ENCODE data around the gene DDX10.

Gene DDX10

DNA sequence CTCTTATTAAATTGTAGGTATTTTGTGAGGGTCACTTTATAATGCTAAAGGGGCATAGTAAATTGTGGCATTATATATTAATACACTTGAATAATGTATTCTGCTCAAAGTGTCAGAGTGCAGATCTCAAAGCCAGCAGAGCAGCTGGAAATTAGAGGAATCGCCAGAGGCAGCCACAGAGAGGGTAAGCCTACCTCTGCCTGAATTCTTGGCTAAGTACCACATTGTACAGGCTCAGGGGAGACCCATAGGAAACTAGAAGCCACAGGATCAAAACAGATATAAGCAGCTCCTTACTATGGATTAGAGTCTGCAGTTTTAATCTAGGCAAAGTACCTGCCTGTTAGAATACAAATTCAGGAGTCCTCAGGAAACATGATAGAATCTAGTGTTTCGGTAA lies 249.3 kb downstream of the DDX10 start:
- no peak for DNase-seq

DNA sequence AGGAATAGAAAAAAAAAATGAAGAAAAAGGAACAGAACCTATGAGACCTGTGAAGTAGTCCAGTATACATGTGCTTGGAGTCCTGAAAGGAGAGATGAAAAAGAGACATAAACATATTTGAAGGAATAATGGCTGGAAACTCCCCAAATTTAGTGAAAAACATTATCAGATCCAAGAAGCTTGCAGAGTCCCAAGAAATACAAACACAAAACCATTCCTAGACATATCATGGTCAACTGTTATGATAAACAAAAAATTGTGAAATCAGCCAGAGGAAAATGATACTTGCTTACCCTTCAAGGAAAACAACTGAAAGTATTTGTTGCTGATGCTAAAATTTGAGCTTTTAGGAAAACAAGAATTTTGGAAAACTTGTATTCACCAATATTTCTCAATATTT lies 250.1 kb downstream of the DDX10 start:
- DNase-seq = no peak

DNA sequence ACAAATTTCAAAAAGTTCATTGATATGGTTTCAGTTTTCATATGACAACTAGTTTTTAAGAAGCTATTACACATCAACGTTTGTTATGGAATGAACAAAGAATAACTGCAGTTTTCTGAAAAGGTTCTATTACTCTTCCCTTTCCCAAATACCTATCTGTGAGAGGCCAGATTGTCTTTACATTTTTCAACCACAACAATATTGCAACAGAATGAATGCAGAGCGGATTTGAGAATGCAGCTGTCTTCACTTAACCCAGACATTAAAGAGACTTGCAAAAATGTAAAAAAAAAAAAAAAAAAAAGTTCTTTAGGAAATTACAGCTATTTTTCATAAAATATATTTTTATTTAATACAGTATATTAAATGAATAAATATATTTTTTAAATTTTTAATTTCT lies 250.8 kb downstream of the DDX10 start:
- DNase-seq = no peak

DNA sequence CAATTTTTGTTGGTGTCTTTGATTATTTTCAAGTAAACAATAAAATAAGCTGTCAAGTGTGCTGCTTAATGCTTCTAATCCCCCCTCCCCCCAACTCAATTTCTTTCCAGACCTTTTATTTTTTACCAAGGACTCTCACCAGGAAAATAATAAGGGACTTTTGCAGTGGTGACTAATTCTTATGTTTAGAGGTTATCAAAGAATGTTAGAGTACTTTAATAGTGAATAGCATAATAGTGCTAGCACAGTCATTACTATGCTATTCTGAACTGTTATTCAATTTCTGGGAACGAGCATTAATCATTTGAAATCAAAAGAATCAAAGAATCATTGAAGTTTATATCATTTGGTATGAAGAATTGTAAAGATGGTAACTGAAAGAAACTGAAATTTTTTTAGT lies 251.4 kb downstream of the DDX10 start:
- no peak for DNase-seq

DNA sequence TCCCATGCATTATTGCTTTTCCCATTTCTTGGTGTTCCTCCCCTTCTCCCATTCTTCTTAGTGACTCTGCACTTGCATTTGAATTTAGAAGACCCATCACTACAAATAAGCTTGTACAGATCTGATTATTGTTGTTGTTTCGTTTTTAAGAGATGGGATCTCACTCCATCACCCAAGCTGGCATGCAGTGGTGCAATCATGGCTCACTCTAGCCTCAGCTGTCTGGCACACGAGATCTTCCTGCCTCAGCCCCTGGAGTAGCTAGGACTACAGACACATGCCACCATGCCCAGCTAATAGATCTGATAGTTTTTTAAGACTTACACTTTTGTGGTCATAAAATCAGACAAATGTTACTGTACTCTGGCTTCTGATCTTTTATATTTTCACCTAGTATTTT lies 252.1 kb downstream of the DDX10 start:
- DNase-seq = no peak

DNA sequence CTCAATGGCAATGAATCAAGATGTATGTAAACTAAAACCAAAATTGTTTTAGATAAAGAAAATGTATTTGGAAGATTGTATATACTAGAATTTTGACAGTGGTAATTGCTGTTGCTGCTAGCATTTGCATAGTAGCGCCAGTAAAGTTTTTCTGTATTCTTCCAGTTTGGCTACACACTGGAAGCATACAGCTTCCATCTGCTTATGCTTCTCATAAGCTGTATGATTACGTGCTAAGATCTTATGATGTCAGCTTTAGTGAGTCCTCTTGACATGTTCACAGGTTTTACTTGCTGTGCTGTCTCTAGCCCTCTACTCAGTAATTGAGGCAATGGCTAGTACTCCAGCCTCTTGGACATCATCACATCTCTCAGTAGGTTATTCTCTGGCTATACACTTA lies 256.3 kb downstream of the DDX10 start:
- no peak for DNase-seq

DNA sequence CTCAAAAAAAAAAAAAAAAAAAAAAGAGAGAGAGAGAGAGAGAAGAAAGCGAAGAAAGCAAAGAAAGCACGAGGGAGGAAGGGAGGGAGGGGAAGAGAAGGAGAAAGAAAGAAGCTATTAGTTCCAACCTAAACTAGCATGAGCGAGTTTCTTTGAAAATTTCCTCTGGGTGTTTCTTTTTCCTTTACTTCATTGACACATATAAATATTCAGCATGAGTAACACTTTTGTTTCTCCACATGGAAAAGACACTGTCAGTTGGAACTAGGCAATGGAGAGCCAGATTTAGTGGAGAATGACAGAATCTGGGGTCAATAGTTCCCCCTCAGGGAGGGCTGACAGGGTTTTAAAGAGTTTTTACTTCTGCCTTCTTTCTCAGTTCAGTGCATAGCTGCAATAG lies 257.4 kb downstream of the DDX10 start:
- no peak for DNase-seq

DNA sequence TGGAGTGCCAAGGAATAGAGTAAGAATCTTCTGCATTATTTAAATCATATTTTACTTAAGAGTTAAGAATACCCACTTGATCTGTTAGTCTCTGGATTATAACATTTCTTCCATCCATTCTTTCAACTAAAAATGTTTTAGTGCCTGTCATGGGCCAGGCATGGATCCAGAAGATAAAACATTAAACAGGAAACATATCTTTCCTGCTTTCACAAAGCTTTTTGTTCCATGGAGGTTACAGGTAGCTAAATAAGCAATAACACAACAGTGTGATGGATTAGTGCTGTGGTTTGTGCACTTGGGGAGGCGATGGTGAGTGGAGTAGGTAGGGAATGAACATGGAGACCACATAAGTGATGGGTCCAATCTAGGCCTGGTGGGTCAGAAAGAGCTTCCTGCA lies 258.5 kb downstream of the DDX10 start:
- DNase-seq = no peak

DNA sequence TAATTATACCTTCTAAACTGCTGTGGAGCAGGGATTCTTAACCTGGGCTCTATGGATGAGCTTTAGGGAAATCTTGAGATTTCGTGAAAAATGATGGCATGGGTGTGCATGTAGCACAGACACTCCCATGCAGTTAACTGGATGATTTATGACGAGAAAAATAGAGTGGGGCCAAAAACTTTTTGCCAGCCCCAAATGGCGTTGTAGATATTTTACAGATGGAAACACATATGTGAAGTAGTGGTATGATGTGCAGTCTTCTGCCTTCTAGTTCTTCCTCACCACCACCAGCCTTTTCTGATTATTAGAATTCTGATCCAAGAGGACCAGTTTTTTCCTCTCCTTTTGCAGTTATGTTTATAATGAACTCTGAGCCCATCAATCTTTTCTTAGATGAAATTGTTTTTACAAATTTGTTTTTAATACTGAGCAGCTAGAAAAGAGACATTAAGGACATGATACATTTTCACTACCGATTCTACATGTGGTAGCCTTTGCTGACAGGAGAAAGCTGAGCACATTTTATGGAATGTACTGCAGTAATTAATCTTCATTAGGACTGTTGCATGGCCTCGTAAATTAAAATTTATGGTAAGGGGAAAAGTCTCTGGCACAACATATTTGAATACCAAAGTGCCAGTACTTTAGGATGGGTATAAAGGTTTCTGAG lies 261.4 kb downstream of the DDX10 start:
- no peak for DNase-seq

DNA sequence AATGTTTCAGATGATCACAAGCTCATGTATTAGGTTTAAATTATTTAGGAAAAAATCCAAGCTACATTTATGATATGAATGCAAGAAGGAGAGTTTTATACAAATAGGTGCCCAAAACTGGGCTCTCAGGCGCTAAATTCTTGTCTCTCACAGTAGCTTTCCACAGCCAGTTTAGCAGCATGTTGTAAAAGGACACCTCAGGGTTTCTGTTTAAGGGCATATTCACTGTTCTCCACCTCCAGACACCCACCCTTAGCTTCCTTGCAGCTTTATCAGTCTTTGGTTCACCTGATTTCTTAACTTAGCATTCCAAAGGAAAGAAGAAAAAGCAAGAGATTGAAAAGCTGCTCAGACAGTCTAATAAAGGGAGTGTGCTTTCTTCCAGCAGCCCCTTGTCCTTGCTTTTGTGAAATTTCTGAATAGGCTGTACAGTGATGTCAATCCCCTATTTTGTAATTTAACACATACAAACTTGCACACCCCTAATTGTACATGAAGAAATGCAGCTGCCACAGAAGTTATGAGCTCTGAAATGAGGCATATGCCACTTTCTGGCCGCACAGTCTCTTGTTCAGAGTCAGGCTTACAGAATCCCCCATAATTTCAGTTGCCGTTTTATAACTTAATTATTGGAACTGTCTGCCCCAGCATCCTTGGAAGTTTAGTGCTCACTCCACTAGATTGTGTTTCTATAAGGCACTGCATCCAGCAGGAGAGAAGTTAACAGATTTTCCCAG lies 262.1 kb downstream of the DDX10 start:
- DNase-seq = no peak

DNA sequence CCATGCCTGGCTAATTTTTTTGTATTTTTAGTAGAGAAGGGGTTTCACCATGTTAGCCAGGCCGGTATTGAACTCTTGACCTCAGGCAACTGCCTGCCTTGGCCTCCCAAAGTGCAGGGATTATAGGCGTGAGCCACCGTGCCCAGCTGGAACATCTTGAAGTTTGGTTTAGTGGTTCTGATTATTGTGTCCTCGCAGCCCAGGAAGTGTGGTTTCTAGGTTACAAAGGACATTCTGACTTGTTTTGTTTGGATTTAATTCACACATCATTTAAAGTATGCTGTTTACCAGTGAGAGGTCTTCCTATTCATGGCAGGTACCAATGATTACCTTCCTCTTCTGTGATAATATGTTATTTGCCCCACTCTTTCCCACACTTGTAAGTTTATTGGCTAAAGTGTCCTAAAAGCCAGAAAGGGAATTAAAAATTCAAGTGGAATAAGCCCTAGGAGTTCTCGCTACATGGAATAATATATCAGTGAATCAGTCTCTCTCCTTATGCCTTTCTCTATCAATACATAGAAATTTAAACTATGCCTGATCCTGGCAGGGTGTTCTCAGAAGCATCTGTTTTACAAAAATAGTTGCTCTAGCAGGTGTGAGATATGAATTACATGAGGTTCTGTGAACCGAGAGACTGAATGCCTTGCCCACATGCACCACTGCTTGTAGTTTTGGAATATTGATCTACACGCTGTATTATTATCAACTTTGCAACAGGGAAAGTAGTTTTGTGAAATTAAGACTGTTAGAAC lies 263.1 kb downstream of the DDX10 start:
- no peak for DNase-seq

DNA sequence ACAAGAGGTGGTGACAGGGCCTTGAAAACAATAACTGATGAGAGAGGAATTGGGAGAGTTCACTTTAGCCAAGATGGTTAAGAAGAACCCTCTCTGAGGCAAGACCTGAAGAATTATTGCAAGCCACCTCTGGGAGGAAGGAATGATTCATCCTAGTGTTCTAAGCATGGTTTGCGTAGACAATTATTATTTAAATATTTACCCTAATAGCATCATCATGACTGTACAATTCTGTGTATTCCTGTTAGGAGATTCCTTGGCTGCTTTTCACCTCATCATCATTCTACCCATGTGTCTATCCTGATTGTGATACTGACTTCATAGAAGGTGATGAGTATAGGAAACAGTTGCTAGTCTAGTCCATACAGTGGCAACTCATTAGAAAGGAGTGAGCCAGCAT lies 264.4 kb downstream of the DDX10 start:
- no peak for DNase-seq

DNA sequence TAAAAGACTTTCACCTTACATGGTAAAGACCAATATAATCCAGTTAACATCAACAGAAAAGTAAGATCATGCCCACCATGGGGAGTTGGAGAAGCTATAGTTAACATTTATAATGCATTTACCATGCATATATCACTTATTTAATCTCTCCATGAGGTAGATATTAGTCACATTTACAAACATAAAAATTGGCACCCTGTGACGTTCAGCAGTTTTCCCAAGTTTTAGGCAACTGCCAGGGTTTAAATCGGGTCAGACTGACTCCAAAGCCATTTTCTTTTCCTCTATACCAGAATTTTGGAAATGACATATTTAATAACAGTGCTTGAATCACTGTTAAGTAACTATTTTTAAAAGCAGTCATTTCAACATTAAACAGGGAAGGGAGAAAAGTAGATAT lies 266.3 kb downstream of the DDX10 start:
- DNase-seq = no peak

DNA sequence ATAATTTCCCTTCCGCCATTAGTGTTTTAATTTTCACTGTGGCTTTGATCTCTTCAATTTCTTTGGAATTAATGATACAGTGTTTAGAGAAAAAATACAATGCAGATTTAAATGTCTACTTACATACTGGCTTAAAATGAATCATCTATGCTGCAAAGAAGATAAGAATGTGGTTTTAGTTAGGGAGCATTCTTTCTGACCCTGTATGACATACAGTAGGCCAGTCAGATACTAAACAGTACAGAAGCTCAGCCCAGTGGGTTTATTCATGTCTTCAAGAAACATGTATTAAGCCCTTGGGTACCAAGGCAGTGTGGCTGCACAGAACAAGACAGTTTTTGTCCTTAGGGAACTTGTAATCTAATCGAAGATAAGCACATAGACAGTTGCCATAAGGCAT lies 268.8 kb downstream of the DDX10 start:
- no peak for DNase-seq

DNA sequence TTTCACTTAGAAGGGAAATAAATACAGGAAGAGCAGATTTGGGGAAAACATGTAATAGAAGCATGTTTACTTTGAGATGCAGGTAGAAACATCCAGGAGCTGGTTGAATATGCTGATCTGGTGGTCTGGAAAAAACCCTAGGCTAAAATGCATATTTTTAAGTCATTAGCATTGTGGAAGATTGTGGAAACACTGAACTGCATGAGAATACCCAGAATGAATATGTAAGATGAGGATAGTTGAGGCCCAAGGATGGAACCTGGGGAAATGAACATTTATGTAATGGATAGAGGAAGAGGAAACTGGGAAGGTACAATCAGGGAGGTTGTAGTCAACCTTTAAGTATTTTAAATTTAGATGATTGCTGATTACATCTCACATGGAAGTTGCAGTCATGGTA lies 269.4 kb downstream of the DDX10 start:
- DNase-seq = no peak

DNA sequence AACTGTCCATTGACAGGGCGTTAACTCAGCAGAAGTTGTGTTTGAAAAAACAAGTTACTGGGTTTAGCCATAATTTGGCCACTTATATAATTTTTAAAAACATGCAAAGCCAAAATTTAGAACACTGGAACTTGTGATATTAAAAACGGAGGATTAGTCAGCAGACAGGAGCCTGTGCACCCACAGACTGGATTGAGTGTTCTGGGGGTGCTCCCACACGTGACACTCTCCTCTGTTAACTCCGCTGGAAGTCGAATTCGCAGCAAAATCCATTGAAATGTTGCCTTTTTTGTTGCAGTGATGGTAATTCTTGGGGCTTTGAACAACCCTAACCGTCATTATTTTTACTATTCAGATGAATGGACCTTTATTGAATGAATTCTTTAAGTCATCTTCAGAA lies 269.8 kb downstream of the DDX10 start:
- DNase-seq = no peak

DNA sequence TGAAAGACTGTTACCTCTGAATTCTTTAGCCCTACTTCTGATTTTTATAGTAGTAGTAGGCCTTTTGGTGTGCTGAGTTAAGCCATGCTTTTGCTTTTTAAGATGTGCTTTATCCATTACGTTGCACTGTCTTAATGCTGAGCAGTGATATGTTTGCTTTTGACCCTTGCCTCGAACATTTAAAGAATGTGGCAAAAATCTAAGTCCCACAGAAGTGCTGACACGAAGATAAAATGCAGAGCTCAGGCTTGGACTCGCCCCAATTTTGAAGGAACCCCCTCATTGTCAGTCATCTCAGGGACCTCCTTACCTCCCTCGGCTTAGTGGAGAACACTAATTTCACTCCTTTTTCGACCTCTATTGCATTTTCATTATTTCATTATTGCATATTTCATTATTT lies 272.9 kb downstream of the DDX10 start:
- DNase-seq = no peak

DNA sequence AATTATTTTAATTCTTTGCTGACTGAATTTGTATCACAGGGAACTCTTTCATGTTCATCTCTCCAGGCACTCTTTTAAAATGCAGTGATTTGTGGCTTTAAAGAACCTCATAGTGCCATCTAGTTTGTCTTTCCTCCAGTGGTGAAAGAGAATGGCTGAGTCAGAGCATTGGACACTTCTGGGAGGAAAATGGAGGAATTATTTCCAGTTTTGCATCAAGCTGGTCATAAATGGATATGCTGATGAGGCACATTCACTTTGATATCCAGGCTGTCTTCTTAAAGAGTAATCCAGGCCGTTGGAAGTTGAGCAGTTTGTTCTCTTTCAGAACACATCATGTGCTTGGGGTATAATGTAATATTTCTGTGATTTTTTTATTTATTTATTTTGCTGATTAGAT lies 273.7 kb downstream of the DDX10 start:
- no peak for DNase-seq

DNA sequence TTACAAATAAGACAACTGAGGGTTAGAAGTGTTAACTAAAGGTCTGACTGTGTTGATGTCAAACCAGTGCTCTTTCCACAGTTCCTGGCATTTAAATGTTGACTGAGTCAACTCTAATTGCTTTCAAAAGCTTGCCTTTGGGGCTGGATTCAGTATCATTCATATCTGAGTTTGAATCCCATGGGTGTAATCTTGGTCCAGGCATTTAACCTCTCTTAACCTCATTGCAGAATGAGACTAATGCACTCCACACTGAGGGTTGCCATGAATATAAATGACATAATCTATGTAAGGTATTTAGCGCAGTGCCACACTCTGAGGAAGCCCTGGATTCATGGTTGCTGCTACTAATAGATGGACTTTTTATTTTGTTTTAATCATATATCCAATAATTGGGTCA lies 274.3 kb downstream of the DDX10 start:
- no peak for DNase-seq

DNA sequence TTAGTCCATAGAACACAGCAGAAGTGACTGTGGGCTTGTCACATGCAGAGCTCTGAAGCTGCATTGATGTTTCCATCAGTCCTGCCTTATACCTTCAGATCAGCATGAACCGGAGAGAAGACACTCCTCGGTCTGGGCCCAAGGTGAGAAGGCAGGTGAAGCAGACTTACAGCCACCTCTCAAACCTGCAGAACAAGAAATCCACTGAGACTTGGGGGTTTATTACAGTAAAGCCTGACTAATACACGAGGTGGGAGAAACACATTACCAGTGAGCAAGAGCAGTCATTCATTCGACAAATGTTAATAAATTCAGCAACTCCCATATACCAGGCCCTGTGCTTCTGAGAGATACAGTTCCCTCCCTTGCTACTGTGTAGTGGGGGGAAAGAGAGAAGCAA lies 279.0 kb downstream of the DDX10 start:
- no peak for DNase-seq

DNA sequence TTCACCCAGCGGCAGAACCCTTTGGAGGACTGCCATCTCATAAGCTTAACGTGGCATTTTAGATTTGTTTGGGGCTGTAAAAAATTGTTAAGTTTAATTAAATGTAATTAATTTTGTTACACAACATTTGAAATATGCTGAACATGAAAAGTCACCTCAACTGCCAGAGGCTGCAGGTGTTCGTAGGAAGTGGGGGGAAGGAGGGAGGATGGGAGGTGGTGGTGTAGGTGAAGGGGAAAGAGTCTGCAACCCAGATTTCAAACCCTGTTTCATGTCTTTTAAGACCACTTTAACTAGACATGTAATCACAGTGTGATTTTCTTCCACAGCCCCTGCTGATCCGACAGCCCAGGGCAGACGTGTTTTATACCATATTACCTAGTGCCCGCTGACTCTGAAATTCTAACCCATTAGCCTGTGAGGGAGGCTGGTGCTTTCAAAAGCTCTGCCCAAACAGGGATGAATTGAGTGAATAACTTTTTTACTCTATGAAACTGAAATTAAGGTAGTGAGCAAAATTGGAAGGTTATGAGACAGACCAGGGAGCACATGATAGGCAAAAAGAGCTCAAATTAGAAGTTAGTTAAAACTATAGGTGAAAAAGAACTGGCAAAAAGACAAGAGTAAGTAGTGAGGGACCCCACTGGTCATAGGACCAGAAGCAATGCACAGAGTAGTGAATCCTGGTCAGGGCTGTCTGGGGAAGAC lies 279.8 kb downstream of the DDX10 start:
- DNase-seq = no peak

DNA sequence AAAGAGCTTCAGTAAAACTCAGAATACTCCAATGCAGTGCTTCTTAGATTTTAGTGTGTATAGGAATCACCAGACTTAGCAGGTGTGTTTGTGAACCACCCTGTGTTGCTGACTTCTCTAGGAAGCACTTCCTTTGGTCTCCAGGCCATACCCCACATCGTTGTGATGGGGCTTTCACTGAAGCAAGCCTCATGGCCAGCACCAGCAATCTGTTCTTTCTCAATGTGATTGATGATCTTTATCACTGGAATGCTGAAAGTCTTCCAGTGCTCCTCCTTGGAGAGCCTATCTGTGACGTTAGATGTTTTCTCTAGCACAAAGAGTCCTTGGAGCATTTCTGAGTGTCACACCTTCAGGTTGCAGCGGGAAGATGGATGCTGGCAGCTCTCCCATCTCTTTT lies 280.5 kb downstream of the DDX10 start:
- no peak for DNase-seq
